HFFc6 (cell line): ENCODE data around the gene SPTB. TPM values are rescaled to one million over a fixed set of nuclear protein-coding genes. Genes with fewer than 3 reads are reported as not detected.

Source experiments
- DNase-seq: peaks from one replicate; pipeline ENCODE4 v3.0.0-alpha.2; 2018
- H3K27ac Mint-ChIP-seq: 2 replicates; pipeline ENCODE4 v1.8.0; 2020; ENCODE audit warnings: mild to moderate bottlenecking, mixed read lengths
- H3K27me3 Mint-ChIP-seq: 2 replicates; pipeline ENCODE4 v1.8.0; 2021; ENCODE audit warnings: mild to moderate bottlenecking, moderate library complexity, mixed read lengths; ENCODE audit not compliant: insufficient read depth
- H3K36me3 Mint-ChIP-seq: 2 replicates; pipeline ENCODE4 v1.8.0; 2021; ENCODE audit warnings: low read depth, mixed read lengths
- H3K4me1 Mint-ChIP-seq: 2 replicates; pipeline ENCODE4 v1.8.0; 2020; ENCODE audit warnings: low read depth, mixed read lengths
- H3K4me3 Mint-ChIP-seq: 2 replicates; pipeline ENCODE4 v1.8.0; 2020; ENCODE audit warnings: mild to moderate bottlenecking, moderate library complexity, mixed read lengths
- H3K9me3 Mint-ChIP-seq: 2 replicates; pipeline ENCODE4 v1.8.0; 2020; ENCODE audit warnings: mild to moderate bottlenecking, mixed read lengths
- total RNA-seq, 6 experiments: library from RNA; stranded (reverse); fragmentation: NEBNext Ultra II Directional; extraction: Animal tissue kit (Norgen Biotek cat#: 25700); gene quantifications; 2 replicates in 1 of 6; 3 replicates in 5 of 6; pipeline ENCODE4 v1.2.3, GENCODE V29; 2021
- TF ChIP-seq, protein P1 (sequence below): fragments of 200-600 bp; sonication (generic); IDR thresholded peaks from 2 replicates; pipeline ENCODE4 v1.5.0; 2021; ENCODE audit warnings: antibody characterized with exemption, mild to moderate bottlenecking

SPTB gene
- total RNA-seq, 6 experiments from 2014 or later: 0.58 to 1.1 (median 0.72) TPM

DNA sequence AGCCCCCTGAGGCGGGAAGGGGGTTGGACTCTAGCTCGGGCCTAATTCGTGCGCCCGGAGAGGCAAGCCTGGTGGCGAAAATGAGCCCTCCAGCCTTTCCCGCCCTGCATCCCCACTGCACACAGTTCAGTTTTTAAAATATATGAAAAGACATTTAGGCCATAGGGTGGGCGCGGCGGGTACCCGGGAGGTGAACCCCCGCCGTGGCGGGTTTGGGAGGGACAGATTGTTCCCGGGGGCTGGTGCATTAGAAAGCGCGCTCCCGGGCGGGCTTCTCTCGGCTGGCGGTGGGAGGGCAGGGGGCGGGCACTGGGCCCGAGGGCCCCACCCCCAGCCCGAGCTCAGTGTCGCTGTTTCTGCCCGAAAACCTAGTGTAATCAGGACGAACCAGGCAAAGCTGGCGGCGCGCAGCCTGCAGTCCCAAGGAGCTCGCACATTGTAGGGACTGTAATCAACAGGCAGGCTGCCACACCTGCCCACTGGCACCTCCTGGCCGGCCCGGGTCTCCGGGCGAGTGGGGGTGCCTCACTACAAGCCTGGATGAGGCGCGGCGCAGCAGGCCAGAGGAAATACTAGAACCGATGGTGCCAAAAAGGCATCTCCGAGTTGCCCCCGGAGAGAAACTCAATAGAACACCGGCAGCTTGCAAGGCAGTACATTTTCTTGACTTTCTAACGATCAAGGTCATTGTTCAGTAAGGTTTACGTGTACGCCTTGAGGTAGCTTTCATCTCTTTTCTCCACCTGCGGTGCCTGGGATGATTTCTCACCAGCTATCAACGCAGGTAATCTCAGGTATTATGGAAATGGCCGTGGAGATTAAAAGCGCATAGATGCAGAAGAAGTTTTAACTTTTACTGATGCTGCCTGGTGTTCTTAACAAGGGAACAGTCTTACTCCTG is 764 bp upstream of the SPTB start:
- Mint-ChIP-seq H3K4me3 (peak overlapping the region; percentile 71), H3K36me3 (no peaks in the 10 kb centered on the region), H3K9me3 (no peaks in the 10 kb centered on the region), H3K4me1 (no peaks in the 10 kb centered on the region), H3K27me3 (peaks cover 64% of the 10 kb centered on the region), H3K27ac (no peak overlapping the region)
- TF ChIP-seq, protein P1, sequence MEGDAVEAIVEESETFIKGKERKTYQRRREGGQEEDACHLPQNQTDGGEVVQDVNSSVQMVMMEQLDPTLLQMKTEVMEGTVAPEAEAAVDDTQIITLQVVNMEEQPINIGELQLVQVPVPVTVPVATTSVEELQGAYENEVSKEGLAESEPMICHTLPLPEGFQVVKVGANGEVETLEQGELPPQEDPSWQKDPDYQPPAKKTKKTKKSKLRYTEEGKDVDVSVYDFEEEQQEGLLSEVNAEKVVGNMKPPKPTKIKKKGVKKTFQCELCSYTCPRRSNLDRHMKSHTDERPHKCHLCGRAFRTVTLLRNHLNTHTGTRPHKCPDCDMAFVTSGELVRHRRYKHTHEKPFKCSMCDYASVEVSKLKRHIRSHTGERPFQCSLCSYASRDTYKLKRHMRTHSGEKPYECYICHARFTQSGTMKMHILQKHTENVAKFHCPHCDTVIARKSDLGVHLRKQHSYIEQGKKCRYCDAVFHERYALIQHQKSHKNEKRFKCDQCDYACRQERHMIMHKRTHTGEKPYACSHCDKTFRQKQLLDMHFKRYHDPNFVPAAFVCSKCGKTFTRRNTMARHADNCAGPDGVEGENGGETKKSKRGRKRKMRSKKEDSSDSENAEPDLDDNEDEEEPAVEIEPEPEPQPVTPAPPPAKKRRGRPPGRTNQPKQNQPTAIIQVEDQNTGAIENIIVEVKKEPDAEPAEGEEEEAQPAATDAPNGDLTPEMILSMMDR: no peak
- DNase-seq: no peak

DNA sequence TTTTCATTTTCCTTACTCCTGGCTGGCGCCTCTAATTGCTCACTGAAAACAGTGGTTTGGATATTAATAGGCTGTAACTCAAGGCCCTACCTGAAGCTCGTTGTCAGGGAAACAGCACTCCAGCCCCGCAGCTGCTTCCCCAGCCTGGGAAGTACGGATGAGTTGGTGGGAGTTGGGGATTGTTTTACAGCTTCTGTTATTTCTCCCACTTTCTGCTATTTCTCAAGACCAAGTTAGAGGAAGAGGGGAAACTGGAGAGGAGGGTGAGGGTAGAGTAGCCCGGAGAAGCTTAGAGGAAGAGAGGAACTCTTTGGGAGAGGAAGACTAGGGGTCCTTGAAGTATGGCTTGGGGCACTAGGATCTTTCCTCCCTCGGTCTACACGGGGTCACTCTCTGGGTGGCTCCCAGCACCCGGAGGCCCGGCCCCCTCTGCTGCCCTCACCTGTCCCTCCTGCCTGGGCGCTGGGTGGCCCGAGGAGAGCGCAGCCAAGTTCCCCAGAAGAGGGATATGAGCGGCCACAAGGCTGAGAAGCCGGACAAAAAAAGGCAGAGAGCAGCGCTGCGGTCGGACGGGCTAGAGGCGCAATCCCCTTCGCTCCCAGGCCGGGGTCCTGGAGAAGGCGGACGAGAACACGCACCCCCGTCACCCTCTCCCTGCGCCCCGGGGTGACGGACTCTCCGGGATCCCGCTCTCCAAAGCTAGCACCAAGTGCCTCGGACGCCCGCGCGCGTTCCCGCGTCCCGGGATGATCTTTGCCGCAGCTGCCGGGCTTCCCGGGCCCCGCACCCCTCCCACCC is 671 bp downstream of the SPTB start:
- Mint-ChIP-seq H3K36me3 (no peaks in the 10 kb centered on the region), H3K4me1 (peaks cover 3% of the 10 kb centered on the region; the same call in 1 of the 2 replicates), H3K27me3 (peaks cover 60% of the 10 kb centered on the region), H3K9me3 (no peaks in the 10 kb centered on the region), H3K4me3 (no peak overlapping the region), H3K27ac (no peak overlapping the region)
- TF ChIP-seq, protein P1: no peak
- no peak for DNase-seq

DNA sequence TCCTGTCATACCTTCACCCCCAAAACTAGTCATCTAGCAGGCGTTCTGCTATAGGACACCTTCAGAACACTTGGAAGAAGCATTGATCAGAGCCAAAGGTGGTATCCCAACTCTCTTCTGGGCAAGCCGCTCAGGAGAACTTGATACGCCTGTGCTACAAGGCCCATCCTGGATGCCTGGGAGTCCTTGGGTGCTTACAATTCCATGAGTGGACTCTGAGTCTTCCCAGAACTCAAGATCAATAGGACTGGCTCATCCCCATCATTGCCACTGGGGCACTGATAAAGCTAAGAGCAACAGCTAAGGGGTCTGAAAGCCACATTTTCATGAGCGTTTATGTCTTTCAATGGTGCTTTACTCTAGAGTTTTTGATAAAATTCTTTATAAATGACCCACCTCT is 1.9 kb downstream of the SPTB start:
- Mint-ChIP-seq H3K27ac (no peak overlapping the region), H3K9me3 (peaks cover 4% of the 10 kb centered on the region), H3K4me1 (peaks cover 15% of the 10 kb centered on the region), H3K27me3 (peaks cover 52% of the 10 kb centered on the region), H3K4me3 (no peak overlapping the region), H3K36me3 (peaks cover 3% of the 10 kb centered on the region)
- DNase-seq: no peak
- TF ChIP-seq, protein P1: no peak

DNA sequence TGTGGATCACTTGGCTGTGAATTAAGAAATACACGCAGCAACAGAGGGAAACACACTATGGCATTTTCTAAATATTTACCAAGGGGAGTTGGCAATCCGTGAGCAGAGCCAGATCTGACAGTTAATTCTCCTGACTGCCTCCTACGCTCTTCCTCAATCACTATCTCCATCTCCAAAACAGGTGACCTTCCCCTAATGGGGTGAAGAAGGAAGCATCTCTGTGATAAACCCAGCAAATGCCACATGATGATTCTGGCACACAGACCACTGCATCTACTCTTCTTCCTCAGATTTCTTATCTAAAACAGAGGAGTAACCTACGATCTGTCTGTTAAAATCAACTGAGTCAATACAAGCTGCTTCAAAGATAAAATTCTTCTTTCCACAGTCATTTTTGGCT is 4.4 kb downstream of the SPTB start:
- H3K4me3 Mint-ChIP-seq: no peak overlapping the region
- H3K36me3 Mint-ChIP-seq: peaks cover 12% of the 10 kb centered on the region
- peaks cover 18% of the 10 kb centered on the region for H3K4me1 Mint-ChIP-seq
- H3K27ac Mint-ChIP-seq: no peak overlapping the region
- H3K27me3 Mint-ChIP-seq: peaks cover 41% of the 10 kb centered on the region
- H3K9me3 Mint-ChIP-seq: peaks cover 20% of the 10 kb centered on the region
- TF ChIP-seq, protein P1: no peak
- no peak for DNase-seq

DNA sequence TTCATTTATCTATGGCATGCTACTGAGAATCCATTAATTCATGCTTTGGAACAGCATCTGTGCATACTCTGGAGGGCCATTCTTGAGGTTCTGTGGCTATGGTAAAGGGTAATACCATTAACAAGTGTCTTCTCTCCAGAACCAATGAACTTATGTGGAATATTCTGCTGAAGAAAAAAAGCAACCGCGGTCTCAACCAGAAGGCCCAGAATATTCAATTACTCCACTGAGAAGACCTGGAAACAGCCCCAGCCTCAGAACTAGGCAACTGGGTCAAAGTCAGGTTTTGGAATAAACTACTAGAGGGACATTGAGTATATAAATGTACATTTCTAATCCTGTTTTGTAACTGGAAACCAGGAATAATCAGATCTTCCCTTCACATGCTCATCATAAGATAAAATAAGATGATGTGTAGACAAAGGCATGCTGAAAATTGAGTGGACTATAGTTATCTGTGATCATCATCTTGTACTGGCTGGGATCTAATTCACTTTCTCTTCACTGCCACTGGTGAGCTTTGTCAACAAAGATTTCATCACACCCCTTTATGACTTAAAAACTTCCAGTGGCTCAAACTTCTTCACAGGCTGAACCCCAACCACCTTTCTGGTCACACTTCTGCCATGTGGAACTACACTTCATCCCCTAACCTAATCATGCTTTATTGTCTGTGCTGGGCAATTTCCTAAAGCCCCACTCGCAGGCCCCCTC is 6.0 kb downstream of the SPTB start:
- DNase-seq: peak; percentile 60
- Mint-ChIP-seq H3K4me1 (peaks cover 18% of the 10 kb centered on the region), H3K4me3 (no peak overlapping the region), H3K36me3 (peaks cover 12% of the 10 kb centered on the region), H3K27me3 (peaks cover 33% of the 10 kb centered on the region), H3K9me3 (peaks cover 20% of the 10 kb centered on the region), H3K27ac (no peak overlapping the region)
- TF ChIP-seq, protein P1: no peak
